NCI-H146 treated with DMSO at 0.1 percent for 48 hours (cell line): ENCODE measurements around the gene NUP37.
"Not testable (repeated sequence)": the region's sequence is repeated elsewhere in the genome, so short reads cannot be mapped to it uniquely, and the experiment has no call there.

ENCODE experiments used
- DNase-seq: peaks from one replicate; lab custom pipeline; 2025; ENCODE audit not compliant: unreplicated experiment; lab: John Stamatoyannopoulos, UW

The NUP37 gene

DNA sequence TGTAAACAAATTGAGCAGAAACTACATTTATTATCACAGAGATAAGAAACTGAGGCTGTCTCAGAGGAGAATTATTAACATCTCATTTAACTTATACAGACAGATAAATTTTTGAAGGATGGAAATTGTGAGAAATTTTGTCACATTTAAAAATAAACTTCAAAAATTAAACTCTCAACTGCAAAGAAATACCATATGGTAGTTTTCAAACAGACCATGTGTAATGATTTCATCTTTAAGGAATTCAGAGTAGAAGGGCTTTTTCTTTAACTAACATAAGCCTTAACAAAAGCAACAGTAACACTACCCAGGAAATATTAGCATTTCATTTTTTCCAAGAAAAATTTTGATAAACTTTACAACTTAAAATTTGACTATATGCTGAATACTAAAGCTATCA lies 26.6 kb downstream of the NUP37 start:
- DNase-seq, result no peak

- DNase-seq, result not testable (repeated sequence)
These were observed 30.6 kb downstream of the NUP37 start for GRCh38 chr12:102089228-102089835.

GRCh38 chr12:102080842-102081241 lies 39.1 kb downstream of the NUP37 start:
- no peak for DNase-seq

GRCh38 chr12:102072092-102072491 lies 47.8 kb downstream of the NUP37 start:
- not testable (repeated sequence) for DNase-seq

GRCh38 chr12:102069707-102070106 lies 50.2 kb downstream of the NUP37 start:
- DNase-seq, result no peak

DNA sequence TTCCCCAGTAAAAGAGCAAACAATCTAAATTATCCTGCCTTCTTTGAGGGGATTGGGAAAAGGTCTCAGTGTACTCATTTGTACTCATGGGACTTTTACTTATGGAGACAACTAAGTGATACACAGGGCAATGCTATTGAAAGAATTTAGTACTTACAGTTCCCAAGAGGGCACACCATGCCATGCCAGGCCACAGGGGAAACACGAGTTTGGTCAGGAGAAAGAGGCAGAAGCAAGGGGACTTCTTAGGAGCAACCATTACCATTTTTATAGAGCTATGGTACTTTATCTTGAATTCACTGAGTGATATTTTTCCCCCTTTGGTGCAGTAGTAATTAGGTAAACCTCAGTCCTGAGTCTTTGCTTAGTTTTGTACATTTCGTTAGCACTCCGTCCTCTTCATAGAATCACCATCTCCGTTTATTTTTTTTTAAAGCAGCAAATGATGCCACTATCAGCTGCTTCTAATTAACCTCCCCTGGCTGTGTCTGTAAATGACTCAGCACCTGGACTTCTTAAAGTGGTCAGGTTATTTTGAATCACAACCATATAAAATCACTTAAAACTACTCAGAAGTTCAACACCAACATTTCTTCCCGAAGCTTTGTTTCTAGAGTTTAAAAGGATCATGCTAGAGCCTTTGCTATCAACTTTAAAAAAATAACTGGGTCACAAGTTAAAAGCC lies 52.2 kb downstream of the NUP37 start:
- no peak for DNase-seq

- no peak for DNase-seq
These were observed 55.4 kb downstream of the NUP37 start for GRCh38 chr12:102064476-102064875.

DNA sequence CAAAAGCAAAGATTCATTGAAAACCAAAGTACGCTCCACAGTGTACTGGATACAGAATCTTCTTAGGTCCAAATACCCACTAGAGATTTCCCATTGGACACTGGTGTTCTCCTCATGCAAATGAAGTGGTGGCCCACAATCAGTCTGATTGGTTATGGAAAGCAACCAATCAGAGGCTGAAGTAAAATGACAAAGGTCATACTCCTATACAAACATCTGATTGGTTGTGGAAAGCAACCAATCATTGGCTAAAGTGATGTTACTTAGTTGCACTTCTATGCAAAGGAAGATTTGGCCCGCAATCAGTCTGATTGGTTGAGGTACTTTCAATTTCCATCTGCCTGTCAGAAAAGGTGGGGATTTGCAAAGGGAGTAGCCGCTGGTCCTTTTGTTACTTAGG lies 56.8 kb downstream of the NUP37 start:
- DNase-seq, result no peak

DNA sequence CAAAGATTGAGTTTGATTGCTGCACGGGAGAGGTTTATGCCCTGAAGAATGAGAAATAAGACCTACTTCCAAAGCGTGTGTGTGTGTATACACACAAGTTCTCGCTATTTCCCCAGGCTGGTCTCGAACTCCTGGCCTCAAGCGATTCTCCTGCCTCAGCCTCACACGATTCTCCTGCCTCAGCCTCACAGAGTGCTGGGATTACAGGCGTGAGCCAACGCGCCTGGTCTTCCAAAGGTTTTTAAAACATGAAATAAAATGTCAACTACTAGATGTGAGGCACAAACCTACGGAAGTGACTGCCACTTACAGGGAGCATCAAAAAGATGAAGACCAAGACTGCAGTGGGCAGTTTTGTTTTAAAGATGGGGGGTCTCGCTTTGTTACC lies 57.5 kb downstream of the NUP37 start:
- DNase-seq, result no peak

GRCh38 chr12:102061560-102062418 lies 58.1 kb downstream of the NUP37 start, which contains the start of gene WASHC3:
Gene WASHC3, minus strand, starts transcription at chr12:102061991. Its CDS starts 29 bp downstream, at chr12:102061962.
- peak; percentile 83 for DNase-seq

DNA sequence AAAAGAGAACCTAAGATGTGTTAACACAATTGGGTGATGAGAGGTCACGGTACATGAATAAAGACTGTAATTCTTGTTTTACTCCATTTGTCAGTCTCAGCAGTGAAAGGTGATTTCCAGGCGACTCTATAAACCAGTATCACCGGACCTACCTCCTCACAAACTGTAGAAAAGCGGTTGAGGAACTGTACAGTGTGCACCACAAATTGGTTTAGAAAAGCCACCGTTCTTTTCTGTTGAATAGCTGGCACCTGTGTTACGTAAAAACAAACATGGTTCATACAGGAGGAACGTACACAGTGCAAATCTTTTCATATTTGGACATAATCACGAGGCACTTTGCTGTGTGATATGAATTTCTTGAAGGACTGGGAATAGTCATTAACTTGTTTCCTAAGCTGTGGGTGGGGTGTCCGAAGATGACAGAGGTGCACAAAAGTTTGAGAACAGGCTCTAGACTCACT lies 58.8 kb downstream of the NUP37 start:
- no peak for DNase-seq

GRCh38 chr12:102059343-102059742 lies 60.6 kb downstream of the NUP37 start:
- no peak for DNase-seq

GRCh38 chr12:102054345-102054744 lies 65.6 kb downstream of the NUP37 start:
- no peak for DNase-seq

DNA sequence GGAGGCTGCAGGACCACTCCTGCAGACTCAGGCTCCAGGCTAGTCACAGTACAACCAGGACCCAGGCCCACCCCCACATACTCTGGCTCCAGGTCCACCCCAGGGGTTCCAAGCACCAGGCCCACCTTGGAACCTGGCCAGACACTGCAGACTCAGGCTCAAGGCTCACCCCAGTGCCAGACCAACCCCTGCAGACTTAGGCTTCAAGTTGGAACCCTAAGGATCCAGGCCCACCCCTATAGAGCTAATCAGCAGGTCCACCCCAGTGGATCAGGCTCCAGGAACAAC lies 66.9 kb downstream of the NUP37 start:
- no peak for DNase-seq

DNA sequence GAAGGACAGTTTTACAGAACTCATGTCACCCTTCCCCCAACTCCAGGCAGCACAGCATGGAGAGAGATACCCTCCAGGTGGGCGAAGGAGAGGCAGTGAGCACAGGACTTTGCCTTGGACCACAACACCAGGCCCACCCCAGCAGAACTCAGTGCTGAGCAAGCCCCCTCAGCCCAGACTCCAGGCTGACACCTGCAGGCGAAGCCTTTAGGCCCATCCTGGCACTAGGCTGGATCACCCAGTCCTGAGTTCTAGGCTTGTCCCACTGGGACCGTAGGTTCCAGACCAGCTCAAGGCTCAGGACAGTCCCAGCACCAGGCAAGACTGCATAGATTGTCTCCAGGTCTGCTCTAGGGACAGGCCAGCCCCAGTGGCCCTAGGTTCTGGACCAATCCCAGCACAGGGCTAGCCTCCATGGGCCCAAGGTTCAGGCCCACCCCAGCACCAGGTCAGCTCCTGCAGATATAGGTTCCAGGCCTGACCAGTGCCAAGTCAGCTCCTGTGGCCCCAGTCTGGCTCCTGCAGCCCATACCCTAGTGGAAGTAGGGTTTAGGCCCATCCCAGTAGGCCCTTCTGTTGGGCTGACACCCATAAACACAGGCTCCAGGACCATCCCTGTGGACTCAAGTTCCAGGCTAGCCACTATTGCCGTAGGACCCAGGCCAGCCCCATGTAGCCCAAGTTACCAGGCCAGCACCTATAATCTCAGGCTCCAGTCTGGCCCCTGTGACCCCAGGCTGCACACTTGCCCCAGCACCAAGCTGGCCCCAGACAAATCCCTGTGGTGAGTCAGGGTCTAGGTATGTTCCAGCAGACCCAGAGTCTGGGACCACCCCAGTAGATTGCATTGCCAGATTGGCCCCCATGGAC lies 67.5 kb downstream of the NUP37 start:
- no peak for DNase-seq

DNA sequence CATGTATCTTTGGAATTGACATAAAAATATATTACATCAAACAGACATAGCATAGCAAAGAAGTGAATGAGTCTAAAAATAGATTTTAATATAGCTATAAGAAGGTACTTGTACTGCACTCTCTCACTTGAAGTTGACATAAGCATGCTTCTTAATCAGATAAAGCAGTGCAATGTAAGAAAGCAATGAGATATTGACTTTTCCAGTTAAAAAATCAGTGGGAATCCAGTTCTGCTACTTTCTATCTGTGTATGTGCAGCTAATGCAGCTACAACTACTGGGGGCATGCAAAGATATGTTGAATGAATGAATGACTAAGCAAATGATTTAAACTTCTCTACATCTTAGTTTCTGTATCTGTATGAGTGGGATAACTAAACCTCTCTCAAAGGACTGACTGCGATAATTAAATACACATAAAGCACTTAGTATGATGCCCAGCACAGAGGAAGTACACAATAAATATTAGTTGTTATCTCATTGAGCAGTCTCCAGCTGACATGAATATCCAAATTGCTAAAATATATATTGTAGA lies 68.4 kb downstream of the NUP37 start:
- no peak for DNase-seq

- no peak for DNase-seq
These were observed 69.1 kb downstream of the NUP37 start for GRCh38 chr12:102050660-102051430.

GRCh38 chr12:102043928-102044327 lies 76.0 kb downstream of the NUP37 start:
- DNase-seq, result no peak

DNA sequence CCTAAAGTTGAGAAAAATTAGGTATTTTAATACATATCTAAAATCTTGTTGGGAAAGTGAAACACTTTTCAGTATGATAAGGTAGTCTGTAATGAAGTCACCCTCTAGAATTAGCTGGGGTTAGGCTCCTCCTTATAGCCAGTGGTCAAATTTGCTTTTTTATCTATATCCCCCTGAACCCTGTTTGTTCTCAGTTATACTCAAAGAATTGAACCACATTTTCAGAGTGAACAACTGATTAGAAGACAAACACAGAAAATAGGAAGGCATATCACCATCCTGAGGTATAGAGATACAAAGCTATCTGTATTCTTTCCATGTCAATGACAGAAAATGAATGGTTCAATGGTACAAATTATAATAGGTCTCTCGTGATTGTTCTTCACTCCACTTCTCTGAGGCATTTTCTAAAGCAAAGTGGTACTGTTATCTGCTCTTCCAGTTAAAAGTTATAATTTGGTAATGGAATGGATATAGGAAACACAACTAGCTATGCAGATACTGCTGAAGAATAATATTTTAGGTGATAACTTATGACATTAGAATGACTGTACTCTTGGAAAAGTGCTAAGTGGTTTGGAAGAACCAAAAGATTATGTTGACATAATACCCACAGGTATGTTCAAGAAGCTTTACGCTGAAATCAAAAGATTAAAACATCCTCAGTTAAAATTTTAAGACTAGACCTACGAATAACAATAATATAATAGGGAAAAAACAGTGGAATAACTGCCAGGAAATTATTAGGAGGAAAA lies 85.7 kb downstream of the NUP37 start:
- no peak for DNase-seq
